ENCODE data around the gene FOXC2.
"Not testable (repeated sequence)": the region's sequence is repeated elsewhere in the genome, so short reads cannot be mapped to it uniquely, and the experiment has no call there.

The FOXC2 gene

GRCh38 chr16:86585821-86586611 is 19.4 kb downstream of the FOXC2 start:
- FAIRE-seq (no peak), DNase-seq (ENCODE audit: insufficient read length) (no peak)
- TF ChIP-seq TAF1 (IDR thresholded peaks at IDR 0.05; ENCODE audit: borderline replicate concordance, low read depth, low read length): no peak
- TF ChIP-seq POLR2A (IDR thresholded peaks at IDR 0.05; ENCODE audit: low read depth, low read length): no peak
- no peak for TF ChIP-seq POLR2AphosphoS5 (IDR thresholded peaks at IDR 0.05; ENCODE audit: low read depth, low read length)

DNA sequence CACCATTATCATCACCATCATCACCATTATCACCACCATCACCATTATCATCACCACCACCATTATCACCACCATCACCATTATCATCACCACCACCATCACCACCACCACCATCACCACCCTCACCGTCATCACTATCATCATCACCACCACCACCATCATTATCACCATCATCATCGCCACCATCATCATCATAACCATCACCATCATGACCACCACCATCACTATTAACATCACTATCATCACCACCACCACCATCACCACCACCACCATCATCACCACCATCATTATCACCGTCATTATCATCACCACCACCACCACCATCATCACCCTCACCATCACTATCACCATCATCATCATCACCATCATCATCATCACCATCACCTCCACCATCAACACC is 20.9 kb downstream of the FOXC2 start:
- TF ChIP-seq POLR2AphosphoS5 (IDR thresholded peaks at IDR 0.05; ENCODE audit: low read depth, low read length) (no peak), TAF1 (IDR thresholded peaks at IDR 0.05; ENCODE audit: borderline replicate concordance, low read depth, low read length) (no peak), POLR2A (IDR thresholded peaks at IDR 0.05; ENCODE audit: low read depth, low read length) (no peak)
- no peak for DNase-seq (ENCODE audit: insufficient read length)
- FAIRE-seq: no peak

DNA sequence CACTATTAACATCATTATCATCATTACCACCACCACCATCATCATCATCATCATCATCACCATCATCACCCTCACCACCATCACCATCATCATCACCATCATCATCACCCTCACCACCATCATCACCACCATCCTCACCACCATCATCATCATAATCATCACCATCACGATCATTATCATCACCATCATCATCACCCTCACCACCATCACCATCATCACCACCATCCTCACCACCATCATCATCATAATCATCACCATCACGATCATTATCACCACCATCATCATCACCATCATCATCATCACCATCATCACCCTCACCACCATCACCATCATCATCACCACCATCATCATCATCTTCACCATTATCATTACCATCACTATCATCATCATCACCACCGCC is 21.3 kb downstream of the FOXC2 start:
- DNase-seq (ENCODE audit: insufficient read length); FAIRE-seq: not testable (repeated sequence)

GRCh38 chr16:86590501-86591144 is 24.0 kb downstream of the FOXC2 start:
- no peak for DNase-seq (ENCODE audit: insufficient read length)
- no peak for TF ChIP-seq POLR2A (IDR thresholded peaks at IDR 0.05; ENCODE audit: low read depth, low read length)
- TF ChIP-seq TAF1 (IDR thresholded peaks at IDR 0.05; ENCODE audit: borderline replicate concordance, low read depth, low read length): no peak
- TF ChIP-seq POLR2AphosphoS5 (IDR thresholded peaks at IDR 0.05; ENCODE audit: low read depth, low read length): no peak
- no peak for FAIRE-seq

DNA sequence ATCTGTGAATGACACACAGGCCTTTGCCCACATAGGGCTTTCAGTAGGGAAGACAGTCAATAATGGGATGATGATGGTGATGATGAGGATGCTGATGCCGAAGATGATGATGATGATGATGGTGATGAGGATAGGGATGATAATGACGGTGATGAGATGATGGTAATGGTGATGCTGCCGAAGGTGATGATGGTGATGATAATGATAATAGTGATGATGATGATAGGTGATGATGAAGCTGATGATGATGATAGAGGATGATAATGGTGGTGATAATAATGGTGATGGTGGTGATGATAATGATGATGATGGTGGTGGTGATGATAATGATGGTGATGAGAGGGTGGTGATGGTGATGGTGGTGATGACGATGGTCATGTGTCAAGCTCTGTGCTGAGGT is 24.6 kb downstream of the FOXC2 start:
- no peak for FAIRE-seq
- no peak for DNase-seq (ENCODE audit: insufficient read length)
- no peak for TF ChIP-seq TAF1 (IDR thresholded peaks at IDR 0.05; ENCODE audit: borderline replicate concordance, low read depth, low read length)
- TF ChIP-seq POLR2A (IDR thresholded peaks at IDR 0.05; ENCODE audit: low read depth, low read length): no peak

- FAIRE-seq (no peak), DNase-seq (ENCODE audit: insufficient read length) (no peak)
- TF ChIP-seq POLR2AphosphoS5 (IDR thresholded peaks at IDR 0.05; ENCODE audit: low read depth, low read length) (no peak), POLR2A (IDR thresholded peaks at IDR 0.05; ENCODE audit: low read depth, low read length) (no peak), TAF1 (IDR thresholded peaks at IDR 0.05; ENCODE audit: borderline replicate concordance, low read depth, low read length) (no peak)
These were observed 27.4 kb downstream of the FOXC2 start for GRCh38 chr16:86593913-86594620.

DNA sequence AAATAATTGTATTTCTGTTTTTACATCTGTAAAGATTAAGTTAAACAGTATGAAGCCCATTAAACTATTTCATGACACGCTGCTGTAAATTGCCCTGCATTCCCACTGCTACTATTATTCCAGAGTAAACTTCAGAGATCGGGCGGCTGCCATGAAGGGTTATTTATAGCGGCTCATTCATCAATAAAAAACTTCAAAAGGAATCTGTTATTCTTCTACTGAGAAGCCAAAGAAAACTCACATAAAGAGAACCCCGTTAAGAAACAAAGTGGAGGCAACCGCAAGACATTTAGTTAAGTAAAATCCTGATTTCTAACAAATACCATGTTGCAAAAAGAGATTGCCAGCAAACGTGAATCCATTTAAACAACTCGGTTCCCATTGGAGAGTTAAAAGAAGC is 28.1 kb downstream of the FOXC2 start:
- FAIRE-seq (no peak), DNase-seq (ENCODE audit: insufficient read length) (no peak)
- TF ChIP-seq POLR2A (IDR thresholded peaks at IDR 0.05; ENCODE audit: low read depth, low read length) (no peak), POLR2AphosphoS5 (IDR thresholded peaks at IDR 0.05; ENCODE audit: low read depth, low read length) (no peak), TAF1 (IDR thresholded peaks at IDR 0.05; ENCODE audit: borderline replicate concordance, low read depth, low read length) (no peak)

DNA sequence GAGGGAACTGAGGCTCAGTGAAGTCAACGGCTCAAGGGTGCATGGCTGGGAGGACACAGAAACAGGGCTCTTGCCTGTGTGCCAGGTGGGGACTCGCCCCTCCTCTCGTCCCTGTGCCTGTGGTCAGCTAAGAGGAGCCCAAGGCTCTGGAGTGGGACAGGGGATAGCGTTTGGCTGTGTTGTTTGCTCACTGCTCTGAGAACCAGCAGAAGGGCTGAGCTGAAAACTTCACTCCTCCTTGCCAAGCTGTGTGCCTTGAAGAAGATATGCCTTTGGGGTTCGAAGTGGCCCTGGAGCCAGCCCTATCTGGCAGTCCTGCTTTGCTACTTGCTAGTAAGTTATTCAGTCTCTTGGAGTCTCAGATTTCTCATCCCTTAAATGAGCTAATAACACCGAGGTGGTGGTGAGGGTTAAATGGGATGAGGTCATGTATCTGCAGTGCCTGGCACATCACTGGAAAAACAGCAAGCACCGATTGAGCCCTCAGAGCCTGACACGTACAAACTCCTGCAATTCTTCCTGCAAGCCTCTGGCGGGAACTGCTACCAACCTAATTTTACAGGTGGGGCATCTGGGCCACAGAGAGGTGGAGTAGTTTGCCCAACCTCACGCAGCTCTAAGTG is 29.5 kb downstream of the FOXC2 start:
- no peak for FAIRE-seq
- TF ChIP-seq POLR2A (IDR thresholded peaks at IDR 0.05; ENCODE audit: low read depth, low read length) (no peak), TAF1 (IDR thresholded peaks at IDR 0.05; ENCODE audit: borderline replicate concordance, low read depth, low read length) (no peak), POLR2AphosphoS5 (IDR thresholded peaks at IDR 0.05; ENCODE audit: low read depth, low read length) (no peak)
- DNase-seq (ENCODE audit: insufficient read length): no peak

DNA sequence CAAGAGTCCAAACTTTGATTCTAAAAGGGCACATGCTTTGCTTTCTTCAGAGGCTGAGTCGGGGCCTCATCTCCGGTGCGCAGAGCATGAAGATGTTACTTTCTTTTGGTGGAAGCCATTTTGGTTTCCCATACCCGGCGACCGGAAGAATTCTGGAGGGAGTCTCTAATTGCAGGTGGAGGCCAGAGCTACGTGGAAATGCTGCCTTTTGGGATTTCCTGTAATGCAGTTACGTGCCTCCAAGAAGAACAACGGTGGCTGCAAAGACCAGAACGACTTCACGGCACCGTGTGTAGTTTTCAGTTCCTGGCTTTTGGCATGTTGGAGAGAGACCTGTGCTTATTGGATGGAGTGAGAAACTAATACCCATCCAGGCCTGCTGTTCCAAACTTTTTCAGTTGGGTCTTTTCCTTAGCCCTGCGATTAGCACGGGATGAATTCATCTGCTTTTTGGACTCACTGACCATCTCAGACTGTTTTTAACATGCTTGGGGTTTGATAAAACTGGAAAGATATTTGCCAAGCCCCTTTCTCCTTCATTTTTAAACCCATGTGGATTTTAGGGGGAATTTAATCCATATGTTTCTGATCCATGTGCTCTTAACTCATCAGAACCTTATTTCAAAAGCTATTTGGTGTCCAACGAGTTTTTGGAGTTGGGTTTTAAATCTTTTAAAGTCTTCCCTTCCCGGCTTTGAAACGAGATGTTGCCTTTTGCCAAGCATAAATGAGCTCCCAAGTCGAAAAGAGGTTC is 30.7 kb downstream of the FOXC2 start:
- DNase-seq (ENCODE audit: insufficient read length) (no peak), FAIRE-seq (no peak)
- TF ChIP-seq TAF1 (IDR thresholded peaks at IDR 0.05; ENCODE audit: borderline replicate concordance, low read depth, low read length) (no peak), POLR2AphosphoS5 (IDR thresholded peaks at IDR 0.05; ENCODE audit: low read depth, low read length) (no peak), POLR2A (IDR thresholded peaks at IDR 0.05; ENCODE audit: low read depth, low read length) (no peak)

- no peak for TF ChIP-seq POLR2AphosphoS5 (IDR thresholded peaks at IDR 0.05; ENCODE audit: low read depth, low read length)
- TF ChIP-seq TAF1 (IDR thresholded peaks at IDR 0.05; ENCODE audit: borderline replicate concordance, low read depth, low read length): no peak
- no peak for TF ChIP-seq POLR2A (IDR thresholded peaks at IDR 0.05; ENCODE audit: low read depth, low read length)
These were observed 31.4 kb downstream of the FOXC2 start for GRCh38 chr16:86597880-86598606.

More at GRCh38 chr16:86597880-86598606, 31.4 kb downstream of the FOXC2 start:
- no peak for FAIRE-seq
- DNase-seq (ENCODE audit: insufficient read length): no peak
